HG02759 (cell line): ENCODE data around the gene CEBPE.

ENCODE experiments used
- ATAC-seq: cut with Tn5 transposase; IDR thresholded peaks from one replicate; pipeline ENCODE4 v1.9.1; 2021; ENCODE audit warnings: mild to moderate bottlenecking, moderate library complexity; ENCODE audit not compliant: unreplicated experiment

The CEBPE gene

GRCh38 chr14:23085458-23085857 is 33.6 kb downstream of the CEBPE start:
- ATAC-seq, result no peak

GRCh38 chr14:23080474-23080873 is 38.6 kb downstream of the CEBPE start:
- no peak for ATAC-seq

GRCh38 chr14:23079716-23080115 is 39.3 kb downstream of the CEBPE start:
- ATAC-seq, result no peak

GRCh38 chr14:23078692-23079116 is 40.4 kb downstream of the CEBPE start:
- ATAC-seq, result no peak

GRCh38 chr14:23077962-23078361 is 41.1 kb downstream of the CEBPE start:
- no peak for ATAC-seq

GRCh38 chr14:23076785-23077408 is 42.2 kb downstream of the CEBPE start:
- no peak for ATAC-seq

GRCh38 chr14:23074906-23075305 is 44.1 kb downstream of the CEBPE start:
- ATAC-seq, result no peak

- no peak for ATAC-seq
Measured at GRCh38 chr14:23071921-23072539, 47.0 kb downstream of the CEBPE start.

- peak; percentile 90 for ATAC-seq
Measured at GRCh38 chr14:23071244-23071920, 47.7 kb downstream of the CEBPE start.

GRCh38 chr14:23070262-23071129 is 48.6 kb downstream of the CEBPE start:
- no peak for ATAC-seq

GRCh38 chr14:23069413-23069806 is 49.6 kb downstream of the CEBPE start:
- ATAC-seq, result no peak

- ATAC-seq, result peak; percentile 65
Measured at GRCh38 chr14:23068789-23069412, 50.2 kb downstream of the CEBPE start.

- ATAC-seq, result no peak
Measured at GRCh38 chr14:23067847-23068788, 50.9 kb downstream of the CEBPE start.
